C4-2B (cell line): ENCODE results near the gene IAH1.

Experiments
- H3K27ac ChIP-seq: fragments of 450-650 bp; 2 replicates; pipeline ENCODE4 v1.5.1; 2017
- CTCF ChIP-seq: fragments of 450-650 bp; conservative IDR thresholded peaks from 2 replicates; pipeline ENCODE4 v1.5.1; 2017; ENCODE audit warnings: mild to moderate bottlenecking
- ZFX ChIP-seq: fragments of 450-650 bp; IDR thresholded peaks from 2 replicates; pipeline ENCODE4 v1.6.1; 2017

IAH1 gene

GRCh38 chr2:9441556-9441955 is 32.8 kb upstream of the IAH1 start:
- TF ChIP-seq ZFX (no peak), CTCF (no peak)
- H3K27ac ChIP-seq: no peak overlapping the region

GRCh38 chr2:9443526-9443925 is 30.8 kb upstream of the IAH1 start:
- TF ChIP-seq CTCF (no peak), ZFX (no peak)
- H3K27ac ChIP-seq: no peak overlapping the region

- no peak overlapping the region for H3K27ac ChIP-seq
- TF ChIP-seq CTCF (no peak), ZFX (no peak)
Measured at GRCh38 chr2:9445089-9445488, 29.3 kb upstream of the IAH1 start.

- TF ChIP-seq ZFX: no peak
- TF ChIP-seq CTCF: no peak
- 0 out of 2 replicates have a peak overlapping the region, but pooled peaks have one; percentile 8 for H3K27ac ChIP-seq
Measured at GRCh38 chr2:9451231-9451630, 23.1 kb upstream of the IAH1 start.

GRCh38 chr2:9460441-9461017 is 13.8 kb upstream of the IAH1 start:
- H3K27ac ChIP-seq: no peak overlapping the region
- TF ChIP-seq ZFX (no peak), CTCF (no peak)

- TF ChIP-seq CTCF (no peak), ZFX (no peak)
- no peak overlapping the region for H3K27ac ChIP-seq
Measured at GRCh38 chr2:9461079-9461478, 13.3 kb upstream of the IAH1 start.

GRCh38 chr2:9462313-9462712 is 12.0 kb upstream of the IAH1 start:
- H3K27ac ChIP-seq: no peak overlapping the region
- no peak for TF ChIP-seq CTCF
- TF ChIP-seq ZFX: no peak
